A549 (cell line): ENCODE measurements around the gene GRIP2. TPM values are rescaled to one million over a fixed set of nuclear protein-coding genes. Genes with fewer than 3 reads are reported as not detected.

ENCODE experiments used
- ATAC-seq, 2 experiments: fragments of 200-7000 bp in 1 of 2; fragments of >200 bp in 1 of 2; cut with Nextera tagmentation in 1 of 2; cut with Tn5 transposase in 1 of 2; 3 replicates each; pipeline versions ENCODE4 v1.8.0 to v1.9.1; 2018 to 2020; ENCODE audit warnings: mild to moderate bottlenecking in 1 of 2, moderate library complexity in 1 of 2
- CTCF ChIA-PET: fragments of 300-600 bp; sonication (Branson Sonifier 250); formaldehyde crosslinking; extraction: SDS; loops from one replicate; lab custom pipeline; 2021; ENCODE audit warnings: antibody characterized with exemption, inconsistent platforms; lab: Yijun Ruan, JAX
- POLR2A ChIA-PET: fragments of 350-600 bp; formaldehyde crosslinking; extraction: SDS; loops from one replicate; lab custom pipeline; 2021; ENCODE audit warnings: antibody characterized with exemption, inconsistent platforms; lab: Yijun Ruan, JAX
- DNase-seq, 2 experiments: peaks; one replicate each; pipeline versions ENCODE4 v3.0.0 to v3.0.0-alpha.2; 2011 to 2016; ENCODE audit warnings: low read depth in 1 of 2, low spot score in 1 of 2
- FAIRE-seq: peaks from 2 replicates; lab custom pipeline; 2011; peaks lifted over from hg19 to GRCh38; lab: Jason Lieb, UNC
- H3K27ac ChIP-seq, 2 experiments: fragments of >200 bp; sonication (Bioruptor Twin); formaldehyde crosslinking; 3 replicates each; pipeline ENCODE4 v1.5.1; 2016 to 2017
- H3K4me1 ChIP-seq: fragments of >200 bp; sonication (Bioruptor Twin); formaldehyde crosslinking; 3 replicates; pipeline ENCODE4 v1.6.1; 2016
- H3K4me2 ChIP-seq: fragments of >200 bp; sonication (Bioruptor Twin); formaldehyde crosslinking; 3 replicates; pipeline ENCODE4 v1.6.1; 2016
- H3K4me3 ChIP-seq: fragments of >200 bp; sonication (Bioruptor Twin); formaldehyde crosslinking; 3 replicates; pipeline ENCODE4 v1.5.1; 2016
- H3K9me3 ChIP-seq: fragments of >200 bp; sonication (Bioruptor Twin); formaldehyde crosslinking; 3 replicates; pipeline ENCODE4 v1.6.1; 2016
- BHLHE40 ChIP-seq: IDR thresholded peaks from 2 replicates; pipeline ENCODE4 v1.6.1; 2012; ENCODE audit warnings: low read depth, low read length, inconsistent platforms
- CBX2 ChIP-seq: fragments of 200-600 bp; sonication (generic); IDR thresholded peaks from 2 replicates; pipeline ENCODE4 v1.6.1; 2016; ENCODE audit warnings: low read depth, mild to moderate bottlenecking, borderline replicate concordance
- CHD2 ChIP-seq: fragments of 150-350 bp; IDR thresholded peaks from 2 replicates; pipeline ENCODE4 v1.6.1; 2014; ENCODE audit warnings: low read length; ENCODE audit not compliant: partially characterized antibody
- FOSB ChIP-seq: fragments of 250-450 bp; sonication (Bioruptor Pico); IDR thresholded peaks from 2 replicates; pipeline ENCODE4 v1.5.0; 2020; ENCODE audit warnings: mild to moderate bottlenecking, moderate library complexity
- FOSL2 ChIP-seq, 2 experiments: fragments of 450-650 bp in 1 of 2; fragments of >200 bp in 1 of 2; sonication (Bioruptor Twin) in 1 of 2; formaldehyde crosslinking; IDR thresholded peaks; 2 replicates each; pipeline versions ENCODE4 v1.5.0 to v1.6.1; 2016 to 2020; ENCODE audit warnings: mild to moderate bottlenecking in 1 of 2, moderate library complexity in 1 of 2
- HOXA7 ChIP-seq: fragments of 250-450 bp; sonication (Bioruptor Pico); IDR thresholded peaks from 2 replicates; pipeline ENCODE4 v1.5.0; 2020; ENCODE audit warnings: mild to moderate bottlenecking, moderate library complexity
- HOXB13 ChIP-seq: fragments of 250-450 bp; sonication (Bioruptor Pico); IDR thresholded peaks from 2 replicates; pipeline ENCODE4 v1.5.0; 2020; ENCODE audit warnings: low read depth, mild to moderate bottlenecking, moderate library complexity
- HOXB5 ChIP-seq: fragments of 250-450 bp; sonication (Bioruptor Pico); IDR thresholded peaks from 2 replicates; pipeline ENCODE4 v1.5.0; 2020; ENCODE audit warnings: mild to moderate bottlenecking, moderate library complexity
- JUN ChIP-seq, 2 experiments: fragments of >200 bp; sonication (Bioruptor Twin); formaldehyde crosslinking; IDR thresholded peaks; 2 replicates in 1 of 2; 3 replicates in 1 of 2; pipeline ENCODE4 v1.6.1; 2016 to 2017
- JUNB ChIP-seq: fragments of >200 bp; sonication (Bioruptor Twin); formaldehyde crosslinking; IDR thresholded peaks from 2 replicates; pipeline ENCODE4 v1.6.1; 2016
- KDM1A ChIP-seq: fragments of 200-600 bp; sonication (generic); IDR thresholded peaks from 2 replicates; pipeline ENCODE4 v1.6.1; 2016; ENCODE audit warnings: low read depth, mild to moderate bottlenecking
- NR3C1 ChIP-seq: fragments of >200 bp; sonication (Bioruptor Twin); formaldehyde crosslinking; IDR thresholded peaks from 3 replicates; pipeline ENCODE4 v1.6.1; 2017
- POLR2A ChIP-seq: IDR thresholded peaks from 2 replicates; pipeline ENCODE4 v1.6.1; 2012; ENCODE audit warnings: mild to moderate bottlenecking, low read length
- POLR2AphosphoS2 ChIP-seq: conservative IDR thresholded peaks from 2 replicates; pipeline ENCODE4 v1.6.1; 2012; ENCODE audit warnings: low read length, improper control_type of control experiment, inconsistent platforms
- RAD21 ChIP-seq, 2 experiments: fragments of >200 bp in 1 of 2; sonication (Bioruptor Twin) in 1 of 2; formaldehyde crosslinking in 1 of 2; IDR thresholded peaks in 1 of 2; conservative IDR thresholded peaks in 1 of 2; 2 replicates in 1 of 2; 3 replicates in 1 of 2; pipeline ENCODE4 v1.6.1; 2012 to 2018; ENCODE audit warnings: inconsistent platforms in 1 of 2
- RCOR1 ChIP-seq: fragments of 150-350 bp; IDR thresholded peaks from 2 replicates; pipeline ENCODE4 v1.6.1; 2014; ENCODE audit warnings: antibody characterized with exemption, low read length, low read depth
- TP53 ChIP-seq: fragments of 250-450 bp; sonication (Bioruptor Pico); IDR thresholded peaks from 2 replicates; pipeline ENCODE4 v1.5.0; 2021; ENCODE audit warnings: mild to moderate bottlenecking, moderate library complexity
- ZC3H11A ChIP-seq: fragments of 450-650 bp; IDR thresholded peaks from 2 replicates; pipeline ENCODE4 v1.6.1; 2014; ENCODE audit warnings: antibody characterized with exemption, mild to moderate bottlenecking
- ZFP36 ChIP-seq: fragments of 450-650 bp; IDR thresholded peaks from 2 replicates; pipeline ENCODE4 v1.6.1; 2014; ENCODE audit warnings: borderline replicate concordance; ENCODE audit not compliant: partially characterized antibody
- ZSCAN20 ChIP-seq: fragments of 250-450 bp; sonication (Bioruptor Pico); IDR thresholded peaks from 2 replicates; pipeline ENCODE4 v1.8.0; 2022; ENCODE audit warnings: mild to moderate bottlenecking, moderate library complexity
- WGBS: methylation state at CpG from one replicate; pipeline ENCODE4 v1.1.6; 2017; ENCODE audit errors: missing lambda C conversion rate; 5-methylcytosine and 5-hydroxymethylcytosine counted together
- polyA plus RNA-seq, 4 experiments: library from polyadenylated mRNA; depleted of rRNA in 3 of 4; stranded (reverse); fragments of >200 nt; fragmentation: RNase III in 1 of 4; extraction: RNeasy Plus Mini Kit Qiagen cat#74134 plus additional on column Dnase treatment in 1 of 4; gene quantifications; 2 replicates in 3 of 4; 3 replicates in 1 of 4; pipeline ENCODE4 v1.2.3, GENCODE V29; 2011 to 2017
- TF ChIP-seq, protein P1 (sequence below): fragments of 250-450 bp; sonication (Bioruptor Pico); IDR thresholded peaks from 2 replicates; pipeline ENCODE4 v1.5.0; 2021; ENCODE audit warnings: mild to moderate bottlenecking, moderate library complexity, borderline replicate concordance
- TF ChIP-seq, protein P2 (sequence below): fragments of 450-650 bp; IDR thresholded peaks from 2 replicates; pipeline ENCODE4 v1.6.1; 2014; ENCODE audit warnings: antibody characterized with exemption
- TF ChIP-seq, protein P3 (sequence below): fragments of >200 bp; sonication (Bioruptor Twin); formaldehyde crosslinking; IDR thresholded peaks from 3 replicates; pipeline ENCODE4 v1.6.1; 2016

GRIP2 gene
- polyA plus RNA-seq, 2 of the 4 experiments (the other 2 are of a cell fraction), result 0.56 to 1.6 TPM

DNA sequence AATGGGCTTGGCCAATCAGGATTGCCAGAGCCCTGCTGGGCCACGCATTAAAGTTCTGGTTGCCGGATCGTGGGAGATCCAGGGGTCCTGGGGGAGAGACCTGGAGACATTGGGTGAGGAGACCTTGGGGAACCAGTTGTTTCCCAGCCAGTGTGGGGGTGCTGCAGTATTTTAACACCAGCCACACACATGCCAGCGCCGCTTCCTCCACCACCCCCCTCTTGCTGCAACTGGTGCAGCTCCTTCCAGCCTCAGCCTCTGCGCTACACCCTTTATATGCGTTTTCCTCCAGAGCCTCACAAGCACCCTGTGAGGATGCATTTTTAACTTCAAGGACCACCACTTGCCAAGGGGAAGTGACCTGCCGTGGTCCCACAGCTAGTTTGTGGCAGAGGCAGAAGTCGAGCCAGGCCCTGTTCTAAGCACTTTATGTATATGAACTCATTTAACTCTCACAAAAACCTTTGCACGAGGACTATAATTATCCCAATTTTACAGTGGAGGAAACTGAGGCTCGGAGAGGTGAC, 29.4 kb upstream of the GRIP2 start:
- H3K4me2 ChIP-seq, result no peak overlapping the region
- no peak overlapping the region for H3K27ac ChIP-seq
- FAIRE-seq, result no peak
- TF ChIP-seq CHD2 (no peak), ZC3H11A (no peak), RAD21 (conservative IDR thresholded peaks at IDR 0.05 in 1 of 2, IDR thresholded peaks at IDR 0.05 in 1 of 2) (no peak), RCOR1 (no peak), FOSL2 (IDR thresholded peaks at IDR 0.05) (no peak), FOSL2 (CRISPR knock-in tag; IDR thresholded peaks at IDR 0.05) (no peak), HOXB13 (CRISPR knock-in tag) (no peak), HOXA7 (CRISPR knock-in tag) (no peak), NR3C1 (no peak), JUN (IDR thresholded peaks at IDR 0.05) (no peak), KDM1A (no peak), BHLHE40 (no peak), FOSB (CRISPR knock-in tag) (no peak), TP53 (CRISPR knock-in tag) (no peak), POLR2A (no peak), JUNB (no peak), ZFP36 (no peak)
- TF ChIP-seq, protein P1, sequence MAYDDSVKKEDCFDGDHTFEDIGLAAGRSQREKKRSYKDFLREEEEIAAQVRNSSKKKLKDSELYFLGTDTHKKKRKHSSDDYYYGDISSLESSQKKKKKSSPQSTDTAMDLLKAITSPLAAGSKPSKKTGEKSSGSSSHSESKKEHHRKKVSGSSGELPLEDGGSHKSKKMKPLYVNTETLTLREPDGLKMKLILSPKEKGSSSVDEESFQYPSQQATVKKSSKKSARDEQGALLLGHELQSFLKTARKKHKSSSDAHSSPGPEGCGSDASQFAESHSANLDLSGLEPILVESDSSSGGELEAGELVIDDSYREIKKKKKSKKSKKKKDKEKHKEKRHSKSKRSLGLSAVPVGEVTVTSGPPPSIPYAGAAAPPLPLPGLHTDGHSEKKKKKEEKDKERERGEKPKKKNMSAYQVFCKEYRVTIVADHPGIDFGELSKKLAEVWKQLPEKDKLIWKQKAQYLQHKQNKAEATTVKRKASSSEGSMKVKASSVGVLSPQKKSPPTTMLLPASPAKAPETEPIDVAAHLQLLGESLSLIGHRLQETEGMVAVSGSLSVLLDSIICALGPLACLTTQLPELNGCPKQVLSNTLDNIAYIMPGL (CRISPR knock-in tag), result no peak
- TF ChIP-seq, all 56 proteins: peak for 0
- ATAC-seq (no peak), DNase-seq (no peak)
- WGBS, result 86% methylated on average over 11 of the region's 11 CpGs
- ChIA-PET CTCF (interaction anchor here (1.0 to 3.9 kb wide), 5 partner anchors 12 to 367 kb away, joined by 3 to 13 read pairs (median 3); no protein-coding TSS in a partner anchor), POLR2A (no interaction called here)
- Histone ChIP-seq H3K4me1 (peaks cover 21% of the 10 kb centered on the region), H3K4me3 (no peak overlapping the region), H3K9me3 (no peaks in the 10 kb centered on the region)

DNA sequence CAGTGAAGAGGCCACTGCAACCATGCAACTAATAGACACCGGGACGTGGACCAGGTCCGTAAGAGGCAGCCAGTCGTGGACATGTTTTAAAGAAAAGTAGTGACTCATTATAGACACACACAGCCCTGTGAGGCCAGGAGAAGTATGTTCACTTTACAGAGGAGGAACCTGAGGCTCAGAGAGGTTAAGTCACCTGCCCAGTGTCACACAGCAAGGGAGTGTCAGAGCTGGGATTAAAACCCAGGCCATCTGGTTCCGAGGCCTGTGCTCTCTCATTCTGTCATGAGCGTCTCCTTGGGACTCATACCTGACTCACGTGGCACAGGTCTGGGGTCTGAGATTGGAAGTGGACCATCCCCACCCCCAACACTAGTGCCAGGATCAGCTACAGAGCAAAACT, 28.1 kb upstream of the GRIP2 start:
- FAIRE-seq (no peak), ATAC-seq (no peak), DNase-seq (no peak)
- ChIA-PET CTCF (interaction anchor here (0.9 to 3.9 kb wide), 6 partner anchors 19 to 365 kb away, joined by 3 to 13 read pairs (median 3); no protein-coding TSS in a partner anchor), POLR2A (no interaction called here)
- Histone ChIP-seq H3K4me3 (no peak overlapping the region), H3K4me2 (no peak overlapping the region), H3K4me1 (peaks cover 30% of the 10 kb centered on the region), H3K9me3 (no peaks in the 10 kb centered on the region), H3K27ac (no peak overlapping the region)
- 76% methylated on average over 7 of the region's 7 CpGs for WGBS
- TF ChIP-seq, protein P2, sequence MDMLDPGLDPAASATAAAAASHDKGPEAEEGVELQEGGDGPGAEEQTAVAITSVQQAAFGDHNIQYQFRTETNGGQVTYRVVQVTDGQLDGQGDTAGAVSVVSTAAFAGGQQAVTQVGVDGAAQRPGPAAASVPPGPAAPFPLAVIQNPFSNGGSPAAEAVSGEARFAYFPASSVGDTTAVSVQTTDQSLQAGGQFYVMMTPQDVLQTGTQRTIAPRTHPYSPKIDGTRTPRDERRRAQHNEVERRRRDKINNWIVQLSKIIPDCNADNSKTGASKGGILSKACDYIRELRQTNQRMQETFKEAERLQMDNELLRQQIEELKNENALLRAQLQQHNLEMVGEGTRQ, result no peak
- TF ChIP-seq HOXB13 (CRISPR knock-in tag), result no peak
- no peak for TF ChIP-seq CHD2
- no peak for TF ChIP-seq HOXB5 (CRISPR knock-in tag)
- no peak for TF ChIP-seq NR3C1
- no peak for TF ChIP-seq TP53 (CRISPR knock-in tag)
- no peak for TF ChIP-seq POLR2AphosphoS2
- peak; percentile 77 for TF ChIP-seq ZFP36

DNA sequence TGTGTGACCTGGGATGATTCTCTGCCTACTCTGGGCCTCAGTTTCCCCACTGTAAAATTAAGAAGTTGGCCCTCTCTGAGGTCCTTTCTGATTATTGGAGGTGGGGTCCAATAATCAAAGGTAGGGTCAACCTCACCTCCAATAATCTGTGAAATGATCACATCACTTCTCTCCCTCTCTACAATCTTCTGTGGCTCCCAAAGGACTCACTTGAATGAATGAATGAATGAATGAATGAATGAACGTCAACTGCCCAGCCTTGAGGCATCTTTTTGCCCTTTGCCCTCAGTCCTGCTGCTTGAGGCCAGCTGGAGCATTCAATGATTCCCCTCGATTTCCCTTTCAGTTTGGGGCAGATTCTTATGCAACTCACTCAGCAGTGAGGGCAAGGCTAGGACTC, 26.7 kb upstream of the GRIP2 start:
- no peaks in the 10 kb centered on the region for H3K9me3 ChIP-seq
- DNase-seq (no peak), FAIRE-seq (no peak), ATAC-seq (no peak)
- H3K4me2 ChIP-seq, result no peak overlapping the region
- ChIA-PET CTCF (interaction anchor here (0.9 to 1.5 kb wide), 2 partner anchors 12 to 18 kb away, joined by 4 read pairs; no protein-coding TSS in a partner anchor), POLR2A (no interaction called here)
- H3K4me3 ChIP-seq, result no peak overlapping the region
- TF ChIP-seq POLR2A (no peak), FOSB (CRISPR knock-in tag) (no peak), CBX2 (no peak), ZSCAN20 (CRISPR knock-in tag) (no peak)
- TF ChIP-seq, protein P3, sequence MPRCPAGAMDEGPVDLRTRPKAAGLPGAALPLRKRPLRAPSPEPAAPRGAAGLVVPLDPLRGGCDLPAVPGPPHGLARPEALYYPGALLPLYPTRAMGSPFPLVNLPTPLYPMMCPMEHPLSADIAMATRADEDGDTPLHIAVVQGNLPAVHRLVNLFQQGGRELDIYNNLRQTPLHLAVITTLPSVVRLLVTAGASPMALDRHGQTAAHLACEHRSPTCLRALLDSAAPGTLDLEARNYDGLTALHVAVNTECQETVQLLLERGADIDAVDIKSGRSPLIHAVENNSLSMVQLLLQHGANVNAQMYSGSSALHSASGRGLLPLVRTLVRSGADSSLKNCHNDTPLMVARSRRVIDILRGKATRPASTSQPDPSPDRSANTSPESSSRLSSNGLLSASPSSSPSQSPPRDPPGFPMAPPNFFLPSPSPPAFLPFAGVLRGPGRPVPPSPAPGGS, result no peak
- H3K27ac ChIP-seq, result no peak overlapping the region
- H3K4me1 ChIP-seq, result peaks cover 30% of the 10 kb centered on the region
- WGBS, result 20% methylated on average over 2 of the region's 2 CpGs
